Measurements from ENCODE around the gene IFIT3.
"Not testable (repeated sequence)": the region's sequence is repeated elsewhere in the genome, so short reads cannot be mapped to it uniquely, and the experiment has no call there.

- TF ChIP-seq, protein P1, sequence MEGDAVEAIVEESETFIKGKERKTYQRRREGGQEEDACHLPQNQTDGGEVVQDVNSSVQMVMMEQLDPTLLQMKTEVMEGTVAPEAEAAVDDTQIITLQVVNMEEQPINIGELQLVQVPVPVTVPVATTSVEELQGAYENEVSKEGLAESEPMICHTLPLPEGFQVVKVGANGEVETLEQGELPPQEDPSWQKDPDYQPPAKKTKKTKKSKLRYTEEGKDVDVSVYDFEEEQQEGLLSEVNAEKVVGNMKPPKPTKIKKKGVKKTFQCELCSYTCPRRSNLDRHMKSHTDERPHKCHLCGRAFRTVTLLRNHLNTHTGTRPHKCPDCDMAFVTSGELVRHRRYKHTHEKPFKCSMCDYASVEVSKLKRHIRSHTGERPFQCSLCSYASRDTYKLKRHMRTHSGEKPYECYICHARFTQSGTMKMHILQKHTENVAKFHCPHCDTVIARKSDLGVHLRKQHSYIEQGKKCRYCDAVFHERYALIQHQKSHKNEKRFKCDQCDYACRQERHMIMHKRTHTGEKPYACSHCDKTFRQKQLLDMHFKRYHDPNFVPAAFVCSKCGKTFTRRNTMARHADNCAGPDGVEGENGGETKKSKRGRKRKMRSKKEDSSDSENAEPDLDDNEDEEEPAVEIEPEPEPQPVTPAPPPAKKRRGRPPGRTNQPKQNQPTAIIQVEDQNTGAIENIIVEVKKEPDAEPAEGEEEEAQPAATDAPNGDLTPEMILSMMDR (conservative IDR thresholded peaks at IDR 0.05 in 1 of 2, IDR thresholded peaks at IDR 0.05 in 1 of 2; ENCODE audit: extremely low read depth in 1 of 2, insufficient read depth in 1 of 2, low read depth in 1 of 2, low read length in 2 of 2), result not testable (repeated sequence)
- TF ChIP-seq EZH2 (IDR thresholded peaks at IDR 0.05; ENCODE audit: borderline replicate concordance, low read length), result not testable (repeated sequence)
These were observed 2.7 kb upstream of the IFIT3 start for GRCh38 chr10:89325081-89325480.

Data from mammary epithelial cell (primary cell).